Stomach (tissue), 4 donors: ENCODE results near the gene CNTN5.

ENCODE experiments used
- POLR2A ChIP-seq, 4 donors: fragments of 450-650 bp; IDR thresholded peaks; one replicate each; pipeline ENCODE4 v1.6.1; 2016; ENCODE audit warnings: antibody characterized with exemption in 4 of 4, control low read depth in 2 of 4, mild to moderate bottlenecking in 1 of 4, moderate library complexity in 1 of 4
- TF ChIP-seq, protein P1 (sequence below), 7 experiments: fragments of 450-650 bp in 4 of 7; fragments of 200-600 bp in 3 of 7; sonication (generic) in 3 of 7; IDR thresholded peaks; one replicate each; pipeline ENCODE4 v1.5.1; 2016 to 2019; ENCODE audit warnings: antibody characterized with exemption in 7 of 7, control low read depth in 2 of 7, mild to moderate bottlenecking in 1 of 7

DNA sequence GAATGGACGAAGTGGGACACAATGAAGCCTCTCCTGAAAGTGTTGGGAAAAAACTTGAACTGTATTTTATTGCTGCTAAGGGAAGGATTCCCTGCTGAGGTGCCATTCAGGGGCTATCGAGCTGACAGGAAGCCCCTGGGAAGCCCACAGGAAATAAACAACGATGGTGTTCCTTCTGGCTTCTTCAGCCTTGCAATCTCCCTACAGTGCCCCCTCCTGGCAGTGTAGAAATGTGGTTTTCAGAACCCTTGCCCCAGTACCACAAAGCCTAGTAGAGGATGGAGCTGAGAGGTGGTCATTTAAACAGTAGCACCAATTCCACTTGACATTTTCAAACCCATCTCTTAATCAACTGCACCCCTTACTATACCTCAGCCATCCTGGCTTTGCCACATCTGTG lies 989.6 kb downstream of the CNTN5 start:
- TF ChIP-seq, protein P1, sequence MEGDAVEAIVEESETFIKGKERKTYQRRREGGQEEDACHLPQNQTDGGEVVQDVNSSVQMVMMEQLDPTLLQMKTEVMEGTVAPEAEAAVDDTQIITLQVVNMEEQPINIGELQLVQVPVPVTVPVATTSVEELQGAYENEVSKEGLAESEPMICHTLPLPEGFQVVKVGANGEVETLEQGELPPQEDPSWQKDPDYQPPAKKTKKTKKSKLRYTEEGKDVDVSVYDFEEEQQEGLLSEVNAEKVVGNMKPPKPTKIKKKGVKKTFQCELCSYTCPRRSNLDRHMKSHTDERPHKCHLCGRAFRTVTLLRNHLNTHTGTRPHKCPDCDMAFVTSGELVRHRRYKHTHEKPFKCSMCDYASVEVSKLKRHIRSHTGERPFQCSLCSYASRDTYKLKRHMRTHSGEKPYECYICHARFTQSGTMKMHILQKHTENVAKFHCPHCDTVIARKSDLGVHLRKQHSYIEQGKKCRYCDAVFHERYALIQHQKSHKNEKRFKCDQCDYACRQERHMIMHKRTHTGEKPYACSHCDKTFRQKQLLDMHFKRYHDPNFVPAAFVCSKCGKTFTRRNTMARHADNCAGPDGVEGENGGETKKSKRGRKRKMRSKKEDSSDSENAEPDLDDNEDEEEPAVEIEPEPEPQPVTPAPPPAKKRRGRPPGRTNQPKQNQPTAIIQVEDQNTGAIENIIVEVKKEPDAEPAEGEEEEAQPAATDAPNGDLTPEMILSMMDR (IDR thresholded peaks at IDR 0.05), result no peak
- TF ChIP-seq POLR2A (IDR thresholded peaks at IDR 0.05), result no peak
